ENCODE data around the gene SLAIN1. TPM values are rescaled to one million over a fixed set of nuclear protein-coding genes. Genes with fewer than 3 reads are reported as not detected.

Gene SLAIN1
- total and polyA plus RNA-seq, 2 of the 8 experiments (the other 6 are each of a cell fraction or from before 2014, with no cell fraction given): 35.0 to 37.7 TPM

- TF ChIP-seq CHD7 (IDR thresholded peaks at IDR 0.05; ENCODE audit: insufficient replicate concordance, low read length) (no peak), CTCF (IDR thresholded peaks at IDR 0.05; ENCODE audit: control extremely low read depth in 1 of 3, insufficient read depth in 1 of 3, low read depth in 1 of 3, low read length in 3 of 3) (no peak), EZH2 (IDR thresholded peaks at IDR 0.05; ENCODE audit: low read depth, low read length, severe bottlenecking) (no peak)
These were observed 109.0 kb downstream of the SLAIN1 start (continued) for GRCh38 chr13:77806518-77806917.

All from H1 (cell line).